Right renal cortex interstitium (tissue), 3 donors: ENCODE results near the gene PRDM16. TPM values are rescaled to one million over a fixed set of nuclear protein-coding genes. Genes with fewer than 3 reads are reported as not detected.
"Not testable (repeated sequence)": the region's sequence is repeated elsewhere in the genome, so short reads cannot be mapped to it uniquely, and the experiment has no call there.

Experiments
- DNase-seq, 3 donors: peaks; one replicate each; pipeline ENCODE4 v3.0.0-alpha.2; 2013; ENCODE audit warnings: low read depth in 3 of 3, low spot score in 2 of 3
- polyA plus RNA-seq, 3 donors: library from polyadenylated mRNA; unstranded; fragments of 120-200 nt; gene quantifications; one replicate each; pipeline ENCODE4 v1.2.1, GENCODE V29; 2013; ENCODE audit not compliant: insufficient read length in 3 of 3

PRDM16 gene
- polyA plus RNA-seq, 3 donors, result 4.8 to 6.6 (median 6.4) TPM

DNA sequence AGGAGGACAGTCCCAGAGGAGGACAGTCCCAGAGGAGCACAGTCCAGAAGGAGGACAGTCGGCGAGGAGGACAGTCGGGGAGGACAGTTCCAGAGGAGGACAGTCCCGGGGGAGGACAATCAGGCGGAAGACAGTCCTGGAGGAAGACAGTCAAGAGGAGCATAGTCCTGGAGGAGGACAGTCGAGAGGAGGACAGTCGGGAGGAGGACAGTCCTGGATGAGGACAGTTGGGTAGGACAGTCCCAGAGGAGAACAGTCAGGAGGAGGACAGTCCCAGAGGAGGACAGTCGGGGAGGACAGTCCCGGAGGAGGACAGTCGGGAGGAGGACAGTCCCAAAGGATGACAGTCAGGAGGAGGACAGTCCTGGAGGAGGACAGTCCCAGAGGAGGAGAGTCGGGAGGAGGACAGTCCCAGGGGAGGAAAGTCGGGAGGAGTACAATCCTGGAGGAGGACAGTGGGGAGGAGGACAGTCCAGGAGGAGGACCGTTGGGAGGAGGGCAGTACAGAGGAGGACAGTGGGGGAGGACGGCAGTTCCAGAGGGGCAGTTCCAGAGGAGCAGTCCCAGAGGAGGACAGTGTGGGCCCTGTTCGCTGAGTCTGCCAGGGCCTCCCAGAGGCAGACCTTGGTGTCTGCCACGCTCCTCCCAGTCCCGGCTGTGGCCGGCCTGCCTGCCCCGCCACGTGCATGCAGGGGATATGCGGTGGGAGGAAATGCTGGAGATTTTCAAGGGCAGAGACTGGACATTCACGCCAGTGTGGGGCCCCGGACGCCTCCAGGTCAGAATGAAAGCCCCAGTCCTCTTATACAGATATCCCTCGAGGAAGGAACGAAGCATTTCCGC lies 201.6 kb downstream of the PRDM16 start:
- DNase-seq, result no peak

DNA sequence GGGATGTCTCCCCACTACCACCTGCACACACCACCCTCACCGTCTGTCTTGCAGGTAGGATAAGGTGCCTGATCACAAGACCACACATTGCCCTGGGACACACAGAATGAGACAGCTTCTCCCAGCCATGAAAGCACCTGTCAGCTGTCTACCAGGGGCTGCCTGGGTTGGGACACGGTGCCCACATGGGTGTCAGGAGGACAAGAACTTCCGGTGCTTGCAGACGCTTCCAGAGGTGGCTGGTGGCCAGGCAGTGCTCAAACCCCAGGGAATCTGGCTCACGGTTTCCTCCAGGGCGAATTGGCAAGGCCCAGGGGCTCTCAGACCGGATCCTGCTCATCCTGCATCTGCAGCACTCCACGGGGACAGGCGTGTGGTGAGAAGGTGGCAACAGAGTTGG lies 202.9 kb downstream of the PRDM16 start:
- DNase-seq, result no peak

DNA sequence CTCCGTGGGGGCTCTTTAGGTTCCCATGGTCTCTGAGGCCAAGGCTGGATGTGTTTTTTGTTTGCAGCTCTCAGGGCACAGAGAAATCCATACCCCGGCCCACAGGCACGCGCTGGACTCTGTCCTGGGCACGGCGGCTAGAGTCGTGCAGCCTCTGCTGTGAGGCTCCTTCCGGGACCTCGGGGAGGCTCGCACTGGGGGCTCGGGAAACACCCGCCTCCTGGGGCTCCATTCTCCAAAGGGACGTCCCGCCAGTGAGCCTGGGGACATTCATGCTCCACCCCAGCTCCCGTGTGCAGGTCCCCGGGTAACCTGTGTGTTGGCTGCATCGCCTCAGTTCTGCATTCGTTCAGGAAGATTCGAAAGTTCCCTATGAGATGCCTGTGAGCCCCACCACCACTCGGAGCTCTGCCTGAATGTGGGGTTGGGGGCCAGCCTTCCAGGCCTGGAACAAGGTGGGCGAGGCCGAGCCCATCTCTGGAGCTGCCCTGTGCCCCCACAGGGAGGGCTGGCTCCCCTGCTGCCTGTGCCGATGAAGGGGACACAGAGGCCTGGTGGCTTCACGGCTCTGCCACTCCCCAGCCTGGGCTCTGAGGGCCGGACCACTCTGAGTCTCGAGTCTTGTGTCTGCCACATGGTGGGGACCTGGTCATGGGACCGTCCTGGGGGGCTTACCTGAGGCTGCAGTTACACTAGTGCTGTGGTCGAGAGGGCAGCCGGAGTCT lies 203.5 kb downstream of the PRDM16 start:
- no peak for DNase-seq

DNA sequence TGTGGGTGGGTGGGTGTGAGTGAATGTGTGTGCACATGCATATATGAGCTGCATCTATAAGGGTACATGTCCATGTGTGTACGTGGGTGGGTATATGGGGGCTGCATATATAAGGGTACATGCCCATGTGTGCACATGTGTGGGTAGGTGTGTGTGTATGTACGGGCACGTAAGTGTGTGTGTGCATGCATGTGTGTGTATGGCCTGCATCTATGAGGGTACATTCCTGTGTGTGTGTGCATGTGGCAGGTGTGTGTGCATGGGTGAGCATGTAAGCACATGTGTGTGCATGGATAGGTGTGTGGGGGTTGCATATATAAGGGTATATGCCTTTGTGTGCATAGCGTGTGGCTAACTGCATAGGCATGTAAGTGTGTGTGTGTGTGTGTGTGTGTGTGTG lies 204.4 kb downstream of the PRDM16 start:
- DNase-seq, result no peak

DNA sequence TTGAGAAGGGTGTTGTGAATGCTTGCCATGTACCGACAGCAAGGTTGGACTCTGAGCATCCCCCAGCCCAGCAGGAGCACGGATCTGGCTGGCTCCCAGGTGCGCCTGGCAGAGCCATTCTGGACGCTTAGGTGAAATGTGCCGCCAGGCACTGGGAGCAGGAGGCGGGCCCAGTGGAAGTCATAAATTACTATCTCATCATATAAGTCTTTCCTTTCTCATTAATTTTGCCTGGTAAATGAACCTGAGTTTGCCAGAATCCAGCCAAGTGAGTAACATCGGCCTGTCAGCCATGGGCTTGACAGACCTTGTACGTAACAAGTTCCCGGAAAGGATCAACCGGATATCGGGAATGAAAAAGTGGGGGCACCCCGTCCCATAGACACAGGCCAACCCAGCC lies 206.0 kb downstream of the PRDM16 start:
- no peak for DNase-seq

DNA sequence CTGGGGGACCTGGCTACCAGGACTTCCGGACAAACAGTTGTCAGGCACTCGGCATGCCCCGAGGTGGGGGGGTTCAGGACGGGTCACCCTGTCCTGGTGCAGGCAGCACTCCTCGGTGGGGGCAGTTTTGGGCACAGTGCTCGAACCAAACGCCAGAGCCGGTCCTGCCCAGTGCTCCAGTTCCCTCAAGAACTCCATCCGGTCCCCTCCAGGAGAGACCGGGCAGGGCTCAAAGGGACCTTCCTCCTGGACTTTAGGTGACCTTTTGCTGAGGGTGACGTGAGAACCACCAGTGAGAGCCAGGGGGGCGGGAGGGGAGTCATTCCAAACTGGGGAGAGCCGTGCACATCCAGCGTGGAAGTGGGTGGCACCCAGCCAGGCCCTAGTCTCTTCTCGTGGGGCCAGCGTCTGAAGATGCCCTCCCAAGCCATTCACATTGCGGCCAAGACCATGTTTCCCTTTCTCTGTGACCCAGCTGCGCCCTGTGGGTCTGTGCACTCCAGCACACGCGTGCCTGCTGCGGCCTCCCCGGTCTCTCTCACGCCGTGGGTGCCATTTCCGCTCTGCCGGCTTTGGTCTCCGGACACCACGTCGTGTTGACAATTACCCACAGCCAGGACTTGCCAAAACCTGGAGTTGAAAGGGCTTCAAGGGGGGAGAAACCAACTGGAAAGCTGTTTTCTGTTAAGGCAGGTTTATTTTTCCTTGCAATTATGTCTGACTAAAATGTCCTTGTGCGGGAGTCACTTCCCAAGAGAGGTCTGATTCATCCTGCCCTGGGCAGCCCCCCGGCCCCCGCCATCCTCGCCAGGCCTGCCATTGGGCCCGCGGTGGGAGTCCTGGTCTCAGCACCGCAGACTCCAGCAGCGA lies 206.7 kb downstream of the PRDM16 start:
- DNase-seq, result no peak

DNA sequence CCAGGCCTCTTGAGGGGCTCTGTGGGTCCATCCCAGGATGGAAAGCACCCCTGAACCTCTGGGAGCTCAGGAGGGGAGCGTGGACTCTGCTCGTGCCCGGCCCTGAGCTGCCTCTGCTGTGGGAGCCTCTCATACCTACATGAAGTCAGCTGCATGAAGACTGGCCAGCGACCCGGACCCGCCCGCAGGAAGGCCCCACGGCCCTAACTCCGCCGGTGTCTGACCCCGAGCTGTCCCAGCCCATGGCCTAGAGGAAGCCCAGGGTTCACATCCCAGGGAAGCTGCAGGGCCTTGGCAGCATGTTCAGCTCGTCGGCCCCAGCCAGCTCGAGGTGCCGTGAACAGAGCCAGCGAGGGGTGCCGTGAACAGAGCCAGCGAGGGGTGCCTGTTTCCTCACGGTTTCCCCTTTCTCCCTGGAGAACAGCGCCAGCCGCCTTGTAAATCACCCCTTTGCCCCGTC lies 207.4 kb downstream of the PRDM16 start:
- no peak for DNase-seq

DNA sequence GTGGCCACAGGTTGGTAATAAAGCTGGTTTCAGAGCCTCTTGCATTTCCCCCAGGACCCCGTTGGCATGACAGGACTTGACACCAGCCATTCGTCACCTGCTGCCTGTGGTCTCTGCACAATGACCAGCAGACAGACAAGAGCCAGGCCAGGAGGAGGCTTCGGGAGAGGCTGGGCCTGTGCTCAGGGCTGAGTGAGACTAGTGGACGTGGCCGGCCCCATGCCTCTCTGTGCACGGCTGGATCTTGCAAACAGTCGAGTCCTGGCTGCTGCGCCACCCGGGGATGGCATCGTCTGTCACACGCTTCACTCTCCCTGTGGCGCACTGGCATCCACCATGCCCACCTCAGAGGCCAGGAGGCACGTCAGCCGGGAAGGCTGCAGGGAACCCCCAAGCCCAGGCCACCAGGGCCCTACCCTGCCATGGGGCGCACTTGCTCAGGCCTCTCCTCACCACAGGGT lies 208.0 kb downstream of the PRDM16 start:
- DNase-seq, result no peak

DNA sequence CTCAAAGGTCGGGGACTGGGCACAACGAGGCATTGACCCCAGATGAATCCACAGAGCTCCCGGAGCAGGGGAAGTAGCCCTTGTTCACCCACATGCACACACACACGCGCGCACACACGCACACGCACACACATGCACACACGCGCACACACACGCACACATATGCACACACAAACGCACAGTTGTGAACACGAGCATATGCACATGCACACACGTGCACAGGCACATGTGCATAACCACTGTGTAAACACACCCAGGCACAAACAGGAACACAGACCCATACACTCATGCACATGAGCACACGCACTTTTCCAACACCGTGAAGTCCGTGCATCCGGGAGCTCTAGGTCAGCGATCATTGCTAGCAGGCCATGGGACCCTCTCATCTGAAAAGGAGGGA lies 208.6 kb downstream of the PRDM16 start:
- no peak for DNase-seq

DNA sequence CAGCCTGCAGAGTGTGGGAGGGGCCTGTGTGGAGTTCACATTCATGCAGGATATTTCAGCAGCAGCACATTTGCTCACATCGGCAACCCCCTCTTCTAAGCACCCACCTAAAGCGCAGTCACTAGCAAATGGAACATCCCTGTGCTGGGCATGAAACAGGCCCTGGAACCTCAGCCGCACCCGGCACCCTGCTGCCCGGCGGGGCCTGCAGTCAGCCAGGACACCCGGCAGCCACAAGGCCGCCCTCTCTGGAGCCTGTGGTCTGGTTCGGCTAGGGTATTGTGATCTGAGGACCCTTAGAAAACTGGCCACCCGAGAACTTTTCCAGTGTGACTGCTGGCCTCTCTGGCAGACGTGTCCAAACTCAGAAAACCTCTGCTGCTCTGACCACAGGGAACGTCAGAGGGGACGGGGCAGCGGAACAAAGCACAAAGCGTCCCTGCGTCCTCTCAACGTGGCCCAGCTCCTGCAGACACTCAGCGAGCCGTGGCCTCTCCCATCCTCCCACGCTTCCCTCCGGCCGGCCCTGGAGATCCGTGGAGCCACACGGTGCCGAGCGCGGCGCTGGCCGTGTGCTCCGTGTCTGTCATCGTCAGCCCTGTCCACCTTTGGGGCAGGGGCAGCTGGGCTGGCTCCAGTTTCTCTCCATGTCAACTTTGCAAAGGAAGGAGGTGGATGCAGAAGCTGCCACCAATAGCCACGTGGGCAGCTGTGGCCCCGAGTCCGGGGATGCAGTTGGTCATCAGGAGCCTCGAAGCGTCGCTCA lies 209.6 kb downstream of the PRDM16 start:
- DNase-seq, result no peak

DNA sequence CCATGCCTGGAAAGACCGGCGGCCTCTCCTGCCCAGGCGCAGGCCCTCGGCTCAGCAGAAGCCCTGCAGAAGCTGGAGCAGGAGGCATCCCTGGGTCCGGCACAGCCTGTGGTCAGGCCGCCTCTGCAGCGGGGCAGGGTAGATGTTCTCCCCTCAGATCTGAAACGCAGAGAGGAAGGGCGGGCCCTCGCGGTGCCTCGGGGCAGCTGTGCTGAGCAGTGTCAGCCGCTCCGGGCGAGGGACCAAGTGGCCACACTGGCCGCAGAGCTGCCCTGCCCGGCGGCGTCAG lies 210.1 kb downstream of the PRDM16 start:
- no peak for DNase-seq

DNA sequence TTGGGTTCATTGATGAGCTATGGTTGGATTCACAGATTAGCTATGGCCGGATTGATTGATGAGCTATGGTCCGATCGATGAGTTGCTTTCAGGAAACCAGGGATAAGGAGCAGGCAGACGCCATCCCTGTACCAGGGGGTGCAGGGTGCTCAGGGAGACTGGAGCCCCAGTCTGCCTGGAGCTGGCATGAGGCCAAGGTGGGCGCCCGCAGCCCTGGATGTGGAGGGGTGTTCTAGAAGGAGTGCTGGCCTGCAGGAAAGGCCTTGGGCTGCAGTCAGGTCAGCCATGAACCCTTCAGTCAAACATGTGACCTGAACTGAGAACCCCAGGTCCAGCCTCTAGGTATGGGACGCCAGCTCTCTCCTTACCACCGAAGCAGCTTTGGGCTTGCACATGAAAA lies 212.7 kb downstream of the PRDM16 start:
- no peak for DNase-seq

DNA sequence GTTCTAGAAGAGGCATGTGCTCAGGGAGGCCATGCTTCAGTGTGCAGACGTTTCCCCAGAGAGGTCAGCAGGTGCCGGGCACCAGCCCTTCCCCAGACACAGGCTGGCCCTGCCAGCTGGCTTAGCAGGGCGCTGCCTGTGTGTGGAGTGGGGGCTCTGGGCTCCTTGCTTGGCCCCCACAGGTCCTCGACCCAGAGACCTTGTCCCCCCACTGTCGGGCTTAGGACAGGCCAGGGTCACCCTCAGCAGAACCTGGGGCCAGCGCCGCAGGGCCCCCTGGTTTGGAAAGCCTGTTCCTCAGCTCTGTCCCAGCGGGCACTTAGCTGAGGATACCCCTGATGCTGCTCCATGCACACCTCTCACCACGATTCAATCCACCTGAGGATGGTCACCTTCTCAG lies 213.2 kb downstream of the PRDM16 start:
- no peak for DNase-seq

DNA sequence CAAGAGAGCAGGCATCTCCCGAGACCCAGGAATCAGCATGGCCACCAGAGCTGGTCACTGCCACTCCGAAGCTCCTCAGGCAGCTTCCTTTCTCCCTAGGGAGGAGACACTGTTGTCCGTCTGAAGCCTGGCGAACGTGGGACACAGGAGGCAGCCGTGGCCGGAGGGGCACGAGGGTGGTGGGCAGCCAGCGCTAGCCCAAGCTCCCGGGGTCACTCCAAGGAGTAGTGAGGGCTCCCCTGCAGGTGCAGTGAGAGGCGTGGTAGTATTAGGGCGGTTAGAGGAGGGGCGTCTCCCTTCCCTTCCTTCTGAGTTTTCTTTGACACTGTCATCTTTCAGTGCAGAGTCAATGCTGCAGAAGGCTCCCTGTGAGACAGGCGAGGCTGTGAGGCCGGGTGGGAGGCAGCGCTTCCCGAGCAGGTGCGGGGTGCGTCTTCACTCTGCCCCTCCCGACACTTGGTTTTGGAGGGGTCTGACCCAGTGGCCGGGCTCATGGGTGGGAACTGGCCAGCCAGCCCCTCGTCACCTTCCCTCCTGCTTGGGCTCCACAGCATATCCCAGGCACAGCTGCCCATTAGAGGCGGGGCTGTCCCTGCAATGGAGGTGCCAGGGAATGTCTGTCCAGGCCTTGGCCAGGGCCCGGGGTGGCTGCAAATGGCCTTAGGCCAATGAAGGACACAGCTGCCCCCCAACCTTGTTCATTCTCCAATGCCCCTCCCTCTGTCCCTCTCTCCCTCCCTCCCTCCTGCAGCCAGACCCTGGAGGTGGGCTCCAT lies 213.8 kb downstream of the PRDM16 start:
- DNase-seq, result no peak

DNA sequence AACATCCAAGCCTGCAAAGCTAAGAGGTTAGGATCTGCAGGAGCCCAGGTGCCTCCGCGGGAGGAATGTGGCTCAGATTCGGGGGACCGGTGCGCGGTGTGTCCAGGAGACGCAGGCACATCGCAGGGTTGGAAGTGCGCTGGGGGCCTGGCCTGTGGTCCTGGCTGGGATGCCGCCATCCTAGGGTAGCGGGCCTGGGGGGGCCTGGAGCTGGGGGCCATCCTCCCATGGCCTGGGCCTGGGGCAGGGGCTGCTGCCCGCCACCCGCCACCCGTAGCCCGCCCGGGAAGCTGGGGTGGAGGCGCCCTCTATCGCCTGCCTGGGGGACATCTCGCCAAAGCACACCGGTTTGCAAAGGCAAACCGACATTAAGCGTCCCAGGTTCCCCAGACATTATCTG lies 214.8 kb downstream of the PRDM16 start:
- no peak for DNase-seq

DNA sequence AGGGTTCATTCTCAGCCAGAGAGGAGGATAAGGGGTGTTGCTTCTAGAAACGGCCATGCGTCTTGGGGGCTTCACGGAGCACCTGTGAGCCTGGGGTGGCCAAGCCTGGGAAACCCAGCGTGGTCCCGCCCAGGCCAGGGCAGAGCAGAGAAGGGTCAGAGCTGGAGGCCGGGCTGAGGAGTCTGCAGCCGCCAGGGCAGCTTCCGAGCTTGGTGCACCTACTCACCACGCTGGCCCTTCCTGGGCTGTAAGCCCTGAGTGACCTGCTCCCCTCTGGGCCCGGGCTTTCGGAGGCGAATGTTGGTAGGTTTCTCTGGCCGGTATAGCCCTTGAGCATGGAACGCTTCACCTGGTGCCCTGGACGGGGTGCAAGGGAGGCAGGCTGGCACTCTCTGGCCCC lies 215.7 kb downstream of the PRDM16 start:
- no peak for DNase-seq

DNA sequence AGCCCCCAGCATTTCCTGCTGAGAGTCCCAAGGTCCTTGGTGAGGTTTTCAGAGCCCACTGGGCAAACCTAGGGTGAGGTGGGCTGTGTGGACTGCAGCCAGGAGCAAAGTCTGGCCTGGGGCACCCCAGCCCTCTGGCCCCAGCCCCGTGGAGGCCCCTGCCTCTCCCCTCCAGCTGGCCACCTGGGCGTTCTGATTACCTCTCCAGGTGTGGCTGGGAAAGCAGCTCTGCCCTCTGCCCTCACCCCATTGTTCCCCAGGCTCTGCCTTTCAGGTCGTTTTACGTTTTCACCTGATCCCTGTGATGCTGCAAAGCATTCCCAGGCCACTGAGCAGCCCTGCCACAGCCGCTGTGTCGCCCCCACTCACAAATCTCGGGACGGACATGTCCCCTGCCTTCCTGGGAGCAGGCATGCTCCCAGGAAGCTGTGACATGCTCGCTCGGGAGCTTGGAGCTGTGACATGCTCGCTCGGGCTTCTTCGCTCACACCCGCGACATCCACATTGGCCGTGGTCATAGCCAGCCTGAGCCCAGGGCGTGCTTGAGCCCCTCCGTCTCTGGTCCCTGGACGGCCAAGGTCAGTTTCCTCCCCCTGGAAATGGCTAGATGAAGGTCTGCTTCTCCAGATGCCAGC lies 216.2 kb downstream of the PRDM16 start:
- DNase-seq, result no peak

DNA sequence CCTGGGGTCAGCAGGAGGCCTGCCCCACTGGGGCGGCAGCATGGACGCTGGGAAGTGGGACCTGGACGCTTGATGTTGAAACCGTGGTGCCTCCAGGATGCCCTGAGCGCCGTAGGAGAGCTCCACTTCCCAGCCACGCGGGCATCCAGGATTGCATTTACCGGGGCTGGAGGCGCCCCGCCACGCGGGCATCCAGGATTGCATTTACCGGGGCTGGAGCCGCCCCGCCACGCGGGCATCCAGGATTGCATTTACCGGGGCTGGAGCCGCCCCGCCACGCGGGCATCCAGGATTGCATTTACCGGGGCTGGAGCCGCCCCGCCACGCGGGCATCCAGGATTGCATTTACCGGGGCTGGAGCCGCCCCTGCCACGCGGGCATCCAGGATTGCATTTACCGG lies 218.1 kb downstream of the PRDM16 start:
- not testable (repeated sequence) for DNase-seq

DNA sequence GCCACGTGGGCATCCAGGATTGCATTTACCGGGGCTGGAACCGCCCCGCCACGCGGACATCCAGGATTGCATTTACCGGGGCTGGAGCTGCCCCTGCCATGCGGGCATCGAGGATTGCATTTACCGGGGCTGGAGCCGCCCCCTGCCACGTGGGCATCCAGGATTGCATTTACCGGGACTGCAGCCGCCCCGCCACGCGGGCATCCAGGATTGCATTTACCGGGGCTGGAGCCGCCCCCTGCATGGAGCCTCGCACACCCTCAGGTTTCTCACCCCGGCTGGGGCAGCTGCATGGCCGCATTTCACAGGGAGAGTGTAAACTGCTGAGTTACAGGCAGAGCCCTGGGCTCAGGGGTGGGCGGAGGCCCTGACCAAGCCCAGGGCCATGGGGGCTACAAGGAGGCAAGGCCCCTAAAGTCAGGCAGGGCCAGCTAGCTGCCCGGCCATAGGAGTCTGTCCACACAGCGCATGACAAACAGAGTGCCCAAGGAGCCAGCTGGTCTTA lies 218.7 kb downstream of the PRDM16 start:
- no peak for DNase-seq
